Retinal pigment epithelial cell (primary cell): ENCODE data around the gene SLC39A1.
"Not testable (repeated sequence)": the region's sequence is repeated elsewhere in the genome, so short reads cannot be mapped to it uniquely, and the experiment has no call there.

Experiments used
- DNase-seq: peaks from one replicate; pipeline ENCODE4 v3.0.0-alpha.2; 2010; ENCODE audit warnings: low read depth
- H3K4me3 ChIP-seq: 2 replicates; pipeline ENCODE4 v1.5.1; 2011; ENCODE audit warnings: mild to moderate bottlenecking, low read length, control low read depth, moderate library complexity
- TF ChIP-seq, protein P1 (sequence below): conservative IDR thresholded peaks from 2 replicates; pipeline ENCODE4 v1.5.1; 2011; ENCODE audit warnings: low read depth, low read length, control low read depth, inconsistent platforms

SLC39A1 gene, protein sequence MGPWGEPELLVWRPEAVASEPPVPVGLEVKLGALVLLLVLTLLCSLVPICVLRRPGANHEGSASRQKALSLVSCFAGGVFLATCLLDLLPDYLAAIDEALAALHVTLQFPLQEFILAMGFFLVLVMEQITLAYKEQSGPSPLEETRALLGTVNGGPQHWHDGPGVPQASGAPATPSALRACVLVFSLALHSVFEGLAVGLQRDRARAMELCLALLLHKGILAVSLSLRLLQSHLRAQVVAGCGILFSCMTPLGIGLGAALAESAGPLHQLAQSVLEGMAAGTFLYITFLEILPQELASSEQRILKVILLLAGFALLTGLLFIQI

DNA sequence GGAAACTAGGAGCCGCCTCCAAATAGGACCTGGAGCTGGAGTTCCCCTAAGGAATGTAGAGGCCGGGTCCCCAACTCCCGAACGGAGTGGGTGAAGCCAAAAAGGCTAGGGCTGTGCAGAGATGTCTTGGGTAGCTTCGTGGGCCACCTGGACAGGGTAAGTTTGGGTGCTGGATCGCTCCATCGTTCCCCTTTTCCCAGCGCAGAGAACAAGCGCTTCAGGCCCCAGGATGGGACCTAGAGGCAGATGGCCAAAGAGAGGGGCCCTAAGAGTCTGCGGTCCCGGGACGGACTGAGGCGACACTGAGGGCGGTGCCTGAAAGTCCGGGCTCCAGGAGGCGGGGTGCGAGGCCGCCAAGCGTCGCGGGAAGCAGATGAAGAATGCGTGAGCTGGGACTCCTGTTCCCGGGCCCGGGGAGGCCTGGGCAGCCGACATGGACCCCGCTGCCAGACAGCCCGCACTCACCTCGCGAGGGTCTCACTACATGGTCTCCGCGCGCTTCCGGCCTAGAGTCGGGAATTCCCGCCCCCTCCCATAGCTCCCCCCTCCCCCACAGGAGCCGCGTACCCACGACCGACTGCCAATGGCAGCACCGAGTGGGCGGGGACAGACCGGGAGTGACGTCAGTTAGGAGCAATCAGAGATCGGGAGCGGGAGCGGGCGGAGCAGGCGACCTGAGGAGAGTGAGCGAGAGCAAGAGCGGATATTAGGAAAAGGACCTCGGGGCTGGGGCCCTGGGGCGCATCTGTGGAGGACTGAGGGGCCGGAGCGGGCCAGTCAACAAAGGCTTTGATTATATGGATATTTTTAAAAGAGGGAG is at the start of gene SLC39A1:
Gene SLC39A1 (minus strand): TSS at position 508 of the 820 bp plus-strand sequence. CDS start 822 bp downstream, outside the sequence.
- H3K4me3 ChIP-seq, result peak within 1 kb of the TSS; percentile 80
- peak; percentile 86 for DNase-seq
- TF ChIP-seq, protein P1, sequence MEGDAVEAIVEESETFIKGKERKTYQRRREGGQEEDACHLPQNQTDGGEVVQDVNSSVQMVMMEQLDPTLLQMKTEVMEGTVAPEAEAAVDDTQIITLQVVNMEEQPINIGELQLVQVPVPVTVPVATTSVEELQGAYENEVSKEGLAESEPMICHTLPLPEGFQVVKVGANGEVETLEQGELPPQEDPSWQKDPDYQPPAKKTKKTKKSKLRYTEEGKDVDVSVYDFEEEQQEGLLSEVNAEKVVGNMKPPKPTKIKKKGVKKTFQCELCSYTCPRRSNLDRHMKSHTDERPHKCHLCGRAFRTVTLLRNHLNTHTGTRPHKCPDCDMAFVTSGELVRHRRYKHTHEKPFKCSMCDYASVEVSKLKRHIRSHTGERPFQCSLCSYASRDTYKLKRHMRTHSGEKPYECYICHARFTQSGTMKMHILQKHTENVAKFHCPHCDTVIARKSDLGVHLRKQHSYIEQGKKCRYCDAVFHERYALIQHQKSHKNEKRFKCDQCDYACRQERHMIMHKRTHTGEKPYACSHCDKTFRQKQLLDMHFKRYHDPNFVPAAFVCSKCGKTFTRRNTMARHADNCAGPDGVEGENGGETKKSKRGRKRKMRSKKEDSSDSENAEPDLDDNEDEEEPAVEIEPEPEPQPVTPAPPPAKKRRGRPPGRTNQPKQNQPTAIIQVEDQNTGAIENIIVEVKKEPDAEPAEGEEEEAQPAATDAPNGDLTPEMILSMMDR, result no peak

DNA sequence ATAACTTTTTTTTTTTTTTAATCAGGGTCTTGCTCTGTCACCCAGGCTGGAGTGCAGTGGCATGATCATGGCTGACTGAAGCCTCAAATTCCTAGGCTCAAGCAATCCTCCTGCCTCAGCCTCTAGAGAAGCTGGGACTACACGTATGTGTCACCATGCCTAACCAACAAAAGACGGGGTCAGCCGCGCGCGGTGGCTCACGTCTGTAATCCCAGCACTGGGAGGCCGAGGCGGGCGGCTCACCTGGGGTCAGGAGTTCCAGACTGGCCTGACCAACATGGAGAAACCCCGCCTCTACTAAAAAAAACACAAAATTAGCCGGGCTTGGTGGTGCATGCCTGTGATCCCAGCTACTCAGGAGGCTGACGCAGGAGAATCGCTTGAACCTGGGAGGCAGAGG is 49.2 kb upstream of the SLC39A1 start:
- DNase-seq, H3K4me3 ChIP-seq: not testable (repeated sequence)

DNA sequence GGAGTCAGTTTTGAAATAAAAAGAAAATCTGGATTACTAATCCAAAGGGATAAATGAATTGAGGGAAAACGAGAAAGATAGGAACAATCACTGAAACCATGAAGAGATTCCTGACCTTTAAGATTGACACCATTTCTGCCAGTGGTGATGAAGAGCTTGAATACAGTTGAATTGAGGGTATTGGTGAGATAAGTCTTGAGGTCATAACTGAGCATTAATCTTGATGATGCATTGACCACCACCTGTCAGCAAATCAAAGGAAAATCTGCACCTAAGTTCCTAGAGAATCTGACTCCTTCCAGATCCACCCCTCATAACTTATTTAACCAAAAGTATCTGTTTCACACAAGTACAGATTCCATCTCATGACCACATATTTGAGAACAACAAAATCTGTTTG is 48.8 kb upstream of the SLC39A1 start:
- no peak overlapping the region for H3K4me3 ChIP-seq
- TF ChIP-seq, protein P1, result no peak
- DNase-seq, result no peak

DNA sequence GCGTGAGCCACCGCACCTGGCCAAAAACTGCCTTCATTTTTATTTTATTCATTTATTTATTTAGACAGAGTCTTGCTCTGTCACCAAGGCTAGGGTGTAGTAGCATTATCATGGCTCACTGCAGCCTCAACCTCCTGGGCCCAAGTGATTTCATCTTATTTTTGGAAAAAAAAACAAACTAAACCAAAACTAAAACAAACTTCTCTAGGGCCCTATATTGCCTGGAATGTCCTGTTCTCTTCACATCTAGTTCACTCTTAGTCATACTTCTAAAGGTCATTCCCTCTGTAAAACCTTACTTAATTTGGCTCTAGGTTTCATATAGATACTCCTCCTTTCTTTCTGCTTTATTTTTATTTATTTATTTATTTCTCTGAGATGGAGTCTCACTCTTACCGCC is 42.8 kb upstream of the SLC39A1 start:
- TF ChIP-seq, protein P1, result no peak
- no peak for DNase-seq
- H3K4me3 ChIP-seq, result no peak overlapping the region

DNA sequence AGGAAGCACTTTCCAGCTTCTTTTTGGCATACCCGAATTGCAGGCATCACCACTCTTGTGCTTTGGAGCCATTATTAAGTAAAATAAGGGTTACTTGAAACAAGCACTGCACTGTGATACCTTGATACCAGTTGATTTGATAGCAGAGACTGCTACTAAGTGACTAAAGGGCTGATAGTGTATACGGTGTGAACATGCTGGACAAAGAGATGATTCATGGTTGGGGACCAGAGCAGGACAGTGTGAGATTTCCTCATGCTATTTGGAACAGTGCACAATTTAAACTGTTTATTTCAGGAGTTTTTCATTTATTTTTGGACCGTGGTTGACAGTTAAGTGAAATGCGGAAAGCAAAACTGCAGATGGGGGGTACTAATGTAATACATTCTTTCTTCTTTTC is 37.1 kb upstream of the SLC39A1 start:
- H3K4me3 ChIP-seq, result no peak overlapping the region
- TF ChIP-seq, protein P1, result no peak
- DNase-seq, result no peak

DNA sequence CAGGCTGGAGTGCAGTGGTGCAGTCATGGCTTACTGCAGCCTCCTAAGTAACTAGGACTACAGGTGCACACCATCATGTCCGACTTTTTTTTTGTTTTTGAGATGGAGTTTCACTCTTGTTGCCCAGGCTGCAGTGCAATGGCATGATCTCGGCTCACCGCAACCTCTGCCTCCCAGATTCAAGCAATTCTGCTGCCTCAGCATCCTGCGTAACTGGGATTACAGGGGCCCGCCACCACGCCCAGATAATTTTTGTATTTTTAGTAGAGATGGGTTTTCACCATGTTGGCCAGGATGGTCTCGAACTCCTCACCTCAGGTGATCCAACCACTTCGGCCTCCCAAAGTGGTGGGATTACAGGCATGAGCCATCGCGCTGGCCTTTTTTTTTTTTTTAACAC is 33.5 kb upstream of the SLC39A1 start:
- not testable (repeated sequence) for DNase-seq, H3K4me3 ChIP-seq

DNA sequence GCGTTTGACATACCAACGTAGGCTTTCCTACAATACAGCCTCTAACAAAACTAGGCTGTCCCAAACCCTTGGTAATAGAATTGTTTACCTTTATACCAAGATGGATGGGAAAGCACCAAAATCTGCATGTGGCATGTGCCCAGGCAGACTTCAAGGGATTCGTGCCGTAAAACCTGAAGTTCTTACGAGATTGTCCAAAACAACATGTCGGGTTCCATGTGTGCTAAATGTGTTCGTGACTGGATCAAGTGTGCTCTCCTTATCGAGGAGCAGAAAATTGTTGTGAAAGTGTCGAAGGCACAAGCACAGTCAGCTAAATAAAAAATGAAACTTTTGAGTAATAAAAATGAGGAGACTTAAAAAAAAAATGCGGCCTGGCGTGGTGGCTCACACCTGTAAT is 32.3 kb upstream of the SLC39A1 start:
- TF ChIP-seq, protein P1, result no peak
- no peak for DNase-seq
- no peak overlapping the region for H3K4me3 ChIP-seq

DNA sequence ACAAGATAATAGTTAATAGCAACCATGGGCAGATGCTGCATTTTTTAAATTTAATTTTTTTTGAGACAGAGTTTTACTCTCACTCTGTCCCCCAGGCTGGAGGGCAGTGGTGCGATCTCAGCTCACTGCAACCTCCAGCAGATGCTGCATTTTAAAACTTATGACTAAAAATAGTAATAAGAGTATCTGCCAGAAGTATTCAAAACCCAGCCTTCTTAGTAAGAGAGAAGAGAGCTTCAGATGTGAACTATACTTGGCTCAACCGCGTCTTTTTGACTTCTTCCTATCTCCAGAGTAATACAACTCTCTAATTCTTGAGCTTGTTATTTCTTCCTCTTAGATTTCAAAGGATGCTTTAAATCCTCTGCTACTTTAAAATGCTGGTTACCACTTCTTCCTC is 31.9 kb upstream of the SLC39A1 start:
- H3K4me3 ChIP-seq, result no peak overlapping the region
- TF ChIP-seq, protein P1, result no peak
- DNase-seq, result no peak
